K562 (cell line): ENCODE data around the gene GSDME. TPM values are rescaled to one million over a fixed set of nuclear protein-coding genes. Genes with fewer than 3 reads are reported as not detected.

Experiments
- E4F1 ChIP-seq: fragments of 250-450 bp; sonication (Bioruptor Pico); IDR thresholded peaks from 2 replicates; pipeline ENCODE4 v1.5.0; 2021; ENCODE audit warnings: mild to moderate bottlenecking, borderline replicate concordance
- MCM7 ChIP-seq, 2 experiments: fragments of 450-650 bp; IDR thresholded peaks; 2 replicates each; pipeline ENCODE4 v1.6.1; 2016 to 2018
- NCOA2 ChIP-seq, 2 experiments: fragments of 450-650 bp; IDR thresholded peaks; 2 replicates each; pipeline ENCODE4 v1.6.1; 2018; ENCODE audit warnings: mild to moderate bottlenecking in 2 of 2, moderate library complexity in 1 of 2; ENCODE audit not compliant: partially characterized antibody in 2 of 2
- RCOR1 ChIP-seq, 2 experiments: IDR thresholded peaks; 2 replicates each; pipeline ENCODE4 v1.6.1; 2012; ENCODE audit warnings: low read depth in 2 of 2, low read length in 2 of 2, borderline replicate concordance in 1 of 2, improper control_type of control experiment in 1 of 2
- SMARCE1 ChIP-seq: fragments of 450-650 bp; IDR thresholded peaks from 2 replicates; pipeline ENCODE4 v1.7.1; 2016; ENCODE audit warnings: mild to moderate bottlenecking
- SMC3 ChIP-seq: conservative IDR thresholded peaks from 2 replicates; pipeline ENCODE4 v1.6.1; 2011; ENCODE audit warnings: low read depth, low read length, improper control_type of control experiment; ENCODE audit not compliant: insufficient read depth
- THRA ChIP-seq: fragments of 450-650 bp; IDR thresholded peaks from 2 replicates; pipeline ENCODE4 v1.6.1; 2017; ENCODE audit warnings: mild to moderate bottlenecking, moderate library complexity
- TRIM28 ChIP-seq: fragments of 450-650 bp; IDR thresholded peaks from 2 replicates; pipeline ENCODE4 v1.6.1; 2017
- ZEB2 ChIP-seq: fragments of 450-650 bp; IDR thresholded peaks from 2 replicates; pipeline ENCODE4 v1.6.1; 2016
- ZNF324 ChIP-seq: fragments of 250-450 bp; sonication (Bioruptor Pico); IDR thresholded peaks from 2 replicates; pipeline ENCODE4 v1.4.0; 2020; ENCODE audit warnings: mild to moderate bottlenecking
- ZNF639 ChIP-seq, 2 experiments: fragments of 200-800 bp in 1 of 2; sonication (Bioruptor generic) in 1 of 2; sonication (generic) in 1 of 2; formaldehyde crosslinking in 1 of 2; IDR thresholded peaks in 1 of 2; conservative IDR thresholded peaks in 1 of 2; 2 replicates each; pipeline versions ENCODE4 v1.5.0 to v1.6.1; 2016 to 2020; ENCODE audit warnings: missing compliant biosample characterization in 1 of 2, missing genetic modification characterization in 1 of 2, missing genetic modification reagents in 1 of 2
- polyA plus RNA-seq, 8 experiments: library from polyadenylated mRNA; depleted of rRNA in 4 of 8; stranded (reverse) in 5 of 8; unstranded in 3 of 8; fragments of >200 nt; fragmentation: Nextera tagmentation in 2 of 8; fragmentation: Illumina TruSeq in 1 of 8; extraction: Ambion mirVana in 2 of 8; extraction: Trizol in 1 of 8; gene quantifications; 2 replicates each; pipeline versions ENCODE4 v1.2.1 to v1.2.3, GENCODE V29; 2011 to 2014; ENCODE audit warnings: inconsistent platforms in 1 of 8, missing spikeins in 1 of 8
- total RNA-seq, 7 experiments: library from RNA; depleted of rRNA in 6 of 7; stranded (reverse); fragments of >200 nt in 6 of 7; fragmentation: Illumina TruSeq in 2 of 7; extraction: Trizol in 2 of 7; gene quantifications; 2 replicates each; pipeline versions ENCODE4 v1.2.1 to v1.2.3, GENCODE V29; 2011 to 2021; ENCODE audit warnings: low replicate concordance in 1 of 7
- TF ChIP-seq, protein P1 (sequence below), 2 experiments: fragments of 450-650 bp in 1 of 2; sonication (generic) in 1 of 2; formaldehyde crosslinking in 1 of 2; IDR thresholded peaks; 2 replicates each; pipeline versions ENCODE4 v1.7.1 to v1.9.0; 2016 to 2022; ENCODE audit warnings: inconsistent platforms in 1 of 2, mild to moderate bottlenecking in 1 of 2, missing genetic modification reagents in 1 of 2

The GSDME gene
- total and polyA plus RNA-seq, 9 of the 15 experiments (the other 6 are each of a cell fraction or from before 2014, with no cell fraction given) = 0.37 to 1.9 (median 0.62) TPM

- TF ChIP-seq, protein P1, sequence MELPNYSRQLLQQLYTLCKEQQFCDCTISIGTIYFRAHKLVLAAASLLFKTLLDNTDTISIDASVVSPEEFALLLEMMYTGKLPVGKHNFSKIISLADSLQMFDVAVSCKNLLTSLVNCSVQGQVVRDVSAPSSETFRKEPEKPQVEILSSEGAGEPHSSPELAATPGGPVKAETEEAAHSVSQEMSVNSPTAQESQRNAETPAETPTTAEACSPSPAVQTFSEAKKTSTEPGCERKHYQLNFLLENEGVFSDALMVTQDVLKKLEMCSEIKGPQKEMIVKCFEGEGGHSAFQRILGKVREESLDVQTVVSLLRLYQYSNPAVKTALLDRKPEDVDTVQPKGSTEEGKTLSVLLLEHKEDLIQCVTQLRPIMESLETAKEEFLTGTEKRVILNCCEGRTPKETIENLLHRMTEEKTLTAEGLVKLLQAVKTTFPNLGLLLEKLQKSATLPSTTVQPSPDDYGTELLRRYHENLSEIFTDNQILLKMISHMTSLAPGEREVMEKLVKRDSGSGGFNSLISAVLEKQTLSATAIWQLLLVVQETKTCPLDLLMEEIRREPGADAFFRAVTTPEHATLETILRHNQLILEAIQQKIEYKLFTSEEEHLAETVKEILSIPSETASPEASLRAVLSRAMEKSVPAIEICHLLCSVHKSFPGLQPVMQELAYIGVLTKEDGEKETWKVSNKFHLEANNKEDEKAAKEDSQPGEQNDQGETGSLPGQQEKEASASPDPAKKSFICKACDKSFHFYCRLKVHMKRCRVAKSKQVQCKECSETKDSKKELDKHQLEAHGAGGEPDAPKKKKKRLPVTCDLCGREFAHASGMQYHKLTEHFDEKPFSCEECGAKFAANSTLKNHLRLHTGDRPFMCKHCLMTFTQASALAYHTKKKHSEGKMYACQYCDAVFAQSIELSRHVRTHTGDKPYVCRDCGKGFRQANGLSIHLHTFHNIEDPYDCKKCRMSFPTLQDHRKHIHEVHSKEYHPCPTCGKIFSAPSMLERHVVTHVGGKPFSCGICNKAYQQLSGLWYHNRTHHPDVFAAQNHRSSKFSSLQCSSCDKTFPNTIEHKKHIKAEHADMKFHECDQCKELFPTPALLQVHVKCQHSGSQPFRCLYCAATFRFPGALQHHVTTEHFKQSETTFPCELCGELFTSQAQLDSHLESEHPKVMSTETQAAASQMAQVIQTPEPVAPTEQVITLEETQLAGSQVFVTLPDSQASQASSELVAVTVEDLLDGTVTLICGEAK (IDR thresholded peaks at IDR 0.05) = no peak
- TF ChIP-seq, protein P1 (CRISPR knock-in tag; IDR thresholded peaks at IDR 0.05) = no peak
- TF ChIP-seq THRA (no peak), E4F1 (CRISPR knock-in tag) (no peak), SMARCE1 (no peak), ZNF324 (CRISPR knock-in tag) (no peak), MCM7 (IDR thresholded peaks at IDR 0.05) (no peak), ZEB2 (no peak), ZNF639 (CRISPR knock-in tag; conservative IDR thresholded peaks at IDR 0.05 in 1 of 2, IDR thresholded peaks at IDR 0.05 in 1 of 2) (no peak), RCOR1 (IDR thresholded peaks at IDR 0.05; ENCODE audit: borderline replicate concordance in 1 of 2, low read depth in 2 of 2, low read length in 2 of 2) (no peak), TRIM28 (no peak), NCOA2 (IDR thresholded peaks at IDR 0.05; ENCODE audit: partially characterized antibody in 2 of 2) (no peak), SMC3 (peak; percentile 38; the same call in 1 of the 2 replicates)
These were observed 41.4 kb downstream of the GSDME start (continued) for GRCh38 chr7:24715661-24716479.
